Hematopoietic multipotent progenitor cell treated with erythropoietin and hydrocortisone succinate and interleukin-3 and kit ligand, for 8 days (in vitro differentiated cells): ENCODE data around the gene LMX1A.

ENCODE experiments used
- DNase-seq: peaks from one replicate; pipeline ENCODE4 v3.0.0-alpha.2; 2015

Gene LMX1A

DNA sequence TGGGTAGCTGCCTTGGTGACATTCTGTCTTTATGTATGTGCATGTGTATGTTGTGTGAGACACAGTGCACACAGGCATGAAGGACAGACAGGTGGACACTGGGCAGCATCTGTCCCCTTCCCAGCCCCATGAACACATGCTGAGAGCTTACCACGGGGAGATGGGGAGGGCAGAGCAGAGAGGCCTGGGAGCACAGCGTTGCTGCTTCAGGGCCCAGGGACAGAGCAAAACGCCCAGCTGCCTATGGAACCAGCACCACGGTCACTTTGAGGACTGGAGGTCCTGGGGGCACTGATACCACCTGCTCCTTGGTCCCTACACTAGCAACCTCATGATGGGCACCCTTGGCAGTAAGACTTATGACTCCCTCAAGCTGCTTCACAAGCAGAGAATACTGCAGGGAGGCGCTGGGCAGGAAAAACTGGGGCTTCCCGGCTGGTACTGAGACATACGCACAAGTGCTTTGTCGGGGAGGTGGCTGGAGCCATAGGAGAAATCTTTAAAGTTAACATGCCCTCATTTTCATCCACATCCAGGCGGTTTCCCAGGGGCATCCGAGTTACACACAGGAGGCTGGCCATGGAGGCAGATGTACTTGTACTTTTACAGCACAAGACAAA lies 40.3 kb downstream of the LMX1A start:
- DNase-seq: no peak

DNA sequence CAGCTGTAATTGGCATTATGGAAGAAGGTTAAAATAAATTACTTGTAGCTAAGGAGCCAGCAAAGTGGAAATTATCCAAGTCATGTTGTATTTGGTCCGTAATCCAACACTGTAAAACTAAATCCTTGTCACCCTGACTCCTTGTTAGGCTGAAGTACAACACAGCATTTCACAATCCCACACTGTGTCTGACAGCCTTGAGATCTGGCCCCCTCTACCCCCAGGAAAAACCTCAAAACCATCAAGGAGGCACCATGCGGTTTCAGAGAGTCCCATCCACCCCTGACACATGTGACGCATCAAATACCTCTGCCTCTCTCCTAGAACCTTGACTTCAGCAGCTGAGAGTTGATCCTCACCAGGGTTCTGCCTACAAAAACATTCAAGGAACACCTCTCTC lies 41.0 kb downstream of the LMX1A start:
- no peak for DNase-seq

DNA sequence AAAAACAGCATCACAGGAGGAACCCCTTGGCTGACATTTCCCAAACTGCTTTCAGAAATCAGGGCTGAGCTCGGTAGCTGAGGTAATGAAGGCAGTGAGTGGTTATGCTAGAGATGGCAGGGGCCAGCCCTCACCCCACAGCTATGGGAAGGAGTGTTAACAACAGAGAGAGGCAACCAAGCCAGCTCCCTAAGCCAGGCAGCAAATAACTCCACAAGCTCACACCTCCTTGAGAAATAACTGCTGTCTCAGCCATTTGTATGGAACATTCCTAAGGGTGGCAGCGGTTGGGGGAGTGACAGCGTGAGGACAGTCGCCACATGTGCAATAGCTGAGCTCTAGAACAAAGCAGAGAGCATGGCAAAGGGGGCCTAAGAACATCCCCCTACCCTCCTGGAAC lies 42.6 kb downstream of the LMX1A start:
- no peak for DNase-seq

DNA sequence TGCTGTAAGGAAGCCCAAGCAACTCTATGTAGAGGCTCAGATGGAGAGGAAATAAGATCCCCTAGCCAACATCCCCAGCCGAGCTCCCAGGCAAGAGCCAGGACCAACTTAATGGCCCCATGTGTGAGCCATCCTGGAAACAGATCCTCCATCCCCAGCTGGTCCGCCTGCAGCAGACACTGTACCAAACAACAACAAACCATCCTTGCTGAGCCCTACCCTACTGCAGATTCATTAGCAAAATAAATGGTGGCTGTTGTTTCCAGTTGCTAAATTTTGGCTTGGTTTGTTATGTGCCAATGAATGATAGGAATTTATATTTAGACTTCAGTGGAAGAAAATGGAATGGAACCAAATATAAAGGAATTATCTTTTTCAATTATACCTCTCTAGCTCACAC lies 43.9 kb downstream of the LMX1A start:
- no peak for DNase-seq

DNA sequence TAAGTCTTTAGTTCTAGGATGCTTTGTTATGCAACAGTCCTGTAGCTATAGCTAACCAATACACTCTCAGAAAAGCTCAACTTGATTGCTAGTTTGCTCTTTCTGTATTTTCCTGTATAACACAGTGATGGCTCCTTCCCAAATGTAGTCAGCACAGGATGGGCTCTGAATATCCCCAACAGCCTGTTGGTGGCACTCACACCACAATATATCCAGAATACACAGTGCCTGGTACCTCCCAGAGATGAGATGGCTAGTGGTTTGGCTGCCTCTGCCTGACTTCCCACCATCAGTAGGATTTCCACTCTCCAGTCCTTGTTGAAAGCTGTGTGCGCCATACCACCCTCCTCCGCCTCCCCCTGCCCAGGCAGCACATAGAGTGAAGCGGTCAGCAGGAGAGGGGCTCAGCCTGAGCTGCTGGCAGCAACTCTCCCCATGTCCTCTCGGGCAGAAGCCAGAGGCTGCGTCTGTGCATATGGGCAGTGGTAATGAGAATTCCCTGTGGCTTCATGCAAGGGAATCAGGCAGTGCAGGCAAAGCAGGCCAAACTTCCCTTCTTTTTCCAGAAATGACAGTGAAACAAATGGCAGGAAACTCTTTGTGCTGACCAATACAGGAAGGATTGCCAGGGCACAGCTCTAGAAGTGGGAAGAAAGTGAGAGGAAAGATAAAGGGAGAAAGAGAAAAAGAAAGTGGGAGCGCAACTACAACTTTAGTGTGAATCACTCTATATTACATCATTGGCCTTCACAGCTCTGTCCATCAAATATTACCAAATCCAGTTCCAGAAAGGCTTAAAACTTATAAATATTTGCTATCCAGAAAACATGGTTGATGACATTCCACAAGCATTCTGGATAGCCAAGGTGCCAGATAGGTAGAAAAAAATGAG lies 49.7 kb downstream of the LMX1A start:
- no peak for DNase-seq

DNA sequence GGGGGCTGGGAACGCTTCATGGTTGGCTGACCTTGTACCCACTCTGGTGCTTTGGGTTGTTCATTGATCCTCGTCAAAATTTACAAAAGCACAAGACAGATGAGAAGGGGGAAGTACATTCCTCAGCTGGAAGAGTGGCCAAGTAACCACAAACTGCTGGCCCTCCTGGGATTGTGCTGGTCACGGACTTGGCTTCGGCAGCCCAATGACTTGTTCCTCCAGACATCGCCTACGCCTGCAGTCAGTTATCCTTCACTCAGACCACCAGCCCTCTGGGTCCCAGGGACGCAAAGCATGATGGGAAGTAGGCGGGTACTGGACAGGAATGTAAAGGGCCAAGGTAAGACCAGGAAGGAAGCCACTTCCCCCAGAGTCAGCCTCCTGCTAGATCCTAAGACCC lies 53.1 kb downstream of the LMX1A start:
- DNase-seq: no peak

DNA sequence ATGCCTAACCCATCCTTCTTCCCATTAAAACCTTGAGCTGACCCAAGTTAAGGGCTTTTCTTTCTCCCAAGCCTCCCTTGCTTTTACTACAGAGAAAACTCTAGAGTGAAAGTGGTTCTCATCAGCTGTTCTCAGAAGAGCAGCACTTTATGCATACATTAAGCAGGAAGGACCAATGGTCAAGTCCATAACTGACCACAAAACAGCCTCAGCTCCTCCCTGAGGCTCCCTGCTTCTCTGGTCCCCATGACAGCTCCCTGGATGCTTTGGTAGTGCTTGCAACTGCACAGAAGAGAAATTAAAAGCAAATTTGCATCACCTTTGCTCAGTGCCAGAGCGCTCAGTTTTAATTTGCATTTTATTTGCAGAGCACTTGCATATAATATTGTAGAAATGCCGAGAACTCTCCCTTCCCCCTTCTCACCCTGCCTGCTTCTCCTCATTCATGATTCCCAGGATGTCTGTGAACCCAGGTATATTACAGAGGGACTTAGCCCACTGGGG lies 56.1 kb downstream of the LMX1A start:
- DNase-seq: no peak

DNA sequence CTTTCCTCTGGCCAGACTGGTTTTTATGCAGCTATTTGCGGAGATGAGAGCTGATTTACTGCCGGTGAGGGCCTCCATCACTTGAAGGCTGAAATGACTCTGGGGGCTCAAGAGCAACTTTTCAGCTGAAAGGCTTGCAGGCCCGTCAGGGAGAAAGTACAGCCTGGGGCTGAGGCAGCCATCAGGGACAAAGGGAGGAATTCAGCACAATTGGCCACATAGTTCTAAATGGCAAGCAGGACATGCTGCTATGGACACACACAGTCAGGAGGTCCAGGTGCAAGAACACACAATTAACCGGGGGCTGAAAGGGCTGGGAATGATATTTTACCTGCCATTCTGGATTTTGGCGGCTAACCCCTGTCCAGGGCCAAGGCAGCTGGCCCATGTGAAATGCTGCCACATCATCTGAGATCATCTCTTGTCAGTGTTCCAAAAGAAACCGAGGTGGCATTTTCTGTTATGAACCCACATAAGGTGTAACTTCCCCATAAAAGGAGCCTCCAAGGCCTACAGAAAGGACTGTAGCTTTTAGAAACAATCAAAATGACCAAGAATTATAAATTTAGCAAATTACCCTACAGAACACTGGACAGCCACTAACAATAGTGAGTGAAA lies 58.2 kb downstream of the LMX1A start:
- DNase-seq: no peak

DNA sequence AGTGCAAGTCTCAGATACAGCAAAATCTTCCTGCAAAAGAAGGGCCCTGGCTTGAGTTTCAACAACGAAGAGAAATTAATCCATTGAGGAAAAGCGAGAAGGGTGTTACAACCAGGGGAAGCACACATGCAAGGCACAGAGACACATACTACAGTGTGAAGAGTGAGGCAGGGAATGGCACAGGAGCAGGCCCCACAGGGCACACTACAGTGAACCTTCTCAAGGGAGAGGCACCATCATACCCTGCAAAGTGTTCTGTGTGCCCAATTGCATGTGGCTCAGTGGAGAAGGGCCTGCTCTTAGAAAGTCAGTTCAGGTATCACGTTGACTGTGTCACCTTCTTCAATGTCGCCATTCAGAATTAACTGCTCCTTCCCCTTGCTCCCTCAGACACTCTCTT lies 60.3 kb downstream of the LMX1A start:
- DNase-seq: no peak

DNA sequence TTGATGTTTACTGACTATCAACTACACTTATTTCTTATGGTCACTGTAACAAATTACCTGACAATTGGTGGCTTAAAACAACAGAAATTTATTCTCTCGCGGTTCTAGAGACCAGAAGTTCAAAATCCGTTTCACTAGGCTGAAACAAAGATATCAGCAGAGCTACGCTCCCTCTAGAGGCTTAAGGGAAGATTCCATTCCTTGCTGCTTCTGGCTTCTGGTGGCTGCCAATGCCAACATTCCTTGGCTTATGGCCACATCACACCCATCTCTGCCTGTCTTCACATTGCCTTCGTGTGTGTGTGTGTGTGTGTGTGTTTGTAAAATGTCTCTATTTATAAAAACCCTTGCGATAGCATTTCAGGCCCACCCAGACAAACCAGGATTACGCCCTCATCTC lies 66.4 kb downstream of the LMX1A start:
- peak; percentile 8 for DNase-seq

DNA sequence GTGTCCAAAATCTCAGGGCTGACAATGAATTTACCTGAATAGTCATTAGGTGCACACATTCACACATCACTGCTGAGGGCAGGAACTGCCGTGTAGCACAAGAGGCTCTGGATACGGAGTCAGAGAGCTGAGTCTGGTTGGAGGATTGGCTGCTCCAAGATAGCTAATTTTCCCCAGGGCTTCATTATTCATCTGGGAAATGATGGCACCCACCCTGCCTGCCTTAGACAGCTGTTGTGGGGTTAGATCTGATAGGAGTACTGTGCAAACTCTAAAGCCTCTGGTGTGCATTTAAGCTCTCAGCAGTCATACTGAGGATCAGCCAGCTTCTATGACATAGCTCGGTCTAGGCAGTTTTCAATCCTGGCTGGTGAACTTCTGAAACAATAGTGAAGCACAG lies 67.0 kb downstream of the LMX1A start:
- no peak for DNase-seq

DNA sequence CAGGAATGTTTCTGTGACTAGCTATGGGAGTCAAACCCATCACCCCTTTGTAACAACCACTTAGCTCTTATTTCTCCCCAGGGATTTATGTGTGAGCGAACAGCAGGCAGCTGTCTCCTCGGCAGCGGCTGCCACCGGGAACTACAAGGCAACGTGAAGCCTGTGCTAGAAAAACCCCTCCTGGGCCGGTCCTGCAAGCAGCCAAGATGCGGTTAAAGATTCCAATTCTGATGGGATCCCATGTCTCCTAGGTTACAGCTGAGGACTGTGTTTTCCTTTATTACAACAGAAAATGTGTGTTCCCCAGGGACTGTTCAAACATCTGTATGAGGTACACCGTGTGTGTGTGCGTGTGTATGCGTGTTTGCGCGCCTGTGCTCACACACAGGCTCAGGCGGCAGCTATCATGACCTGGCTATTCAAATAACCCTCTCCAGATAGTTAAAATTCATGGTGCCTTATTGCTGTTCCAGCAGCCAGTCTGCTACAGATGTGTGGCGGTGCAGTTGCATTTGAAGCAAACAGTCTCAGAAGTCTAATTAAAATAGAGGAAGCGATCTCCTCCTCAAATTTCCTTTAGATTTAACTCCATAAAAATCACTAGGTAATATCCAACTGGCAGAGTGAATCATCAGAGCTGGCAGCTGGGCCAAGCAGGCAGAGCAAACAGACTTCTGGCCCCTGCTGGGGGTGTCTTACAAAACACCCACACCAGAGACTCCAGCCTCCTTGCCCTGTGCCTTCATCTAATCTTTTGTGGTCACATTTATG lies 68.0 kb downstream of the LMX1A start:
- DNase-seq: no peak

DNA sequence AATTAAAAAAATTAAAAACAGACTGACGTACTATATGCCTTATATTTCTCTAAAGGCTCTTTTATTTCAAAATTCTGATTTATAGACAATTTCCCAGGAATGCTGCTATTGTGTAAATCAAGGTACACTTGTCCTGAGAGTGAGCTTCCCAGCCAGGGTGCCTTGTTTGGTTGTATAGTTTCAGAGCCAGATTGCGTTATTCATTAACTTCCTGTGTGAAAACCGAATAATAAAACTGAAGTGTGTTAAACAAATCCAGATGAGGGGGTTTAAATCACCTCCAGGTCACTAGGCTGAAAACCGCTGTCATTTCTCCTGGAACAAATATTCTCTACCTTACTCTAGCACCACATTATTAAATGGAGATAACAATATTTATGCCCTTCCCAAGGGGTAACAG lies 68.7 kb downstream of the LMX1A start:
- DNase-seq: no peak

DNA sequence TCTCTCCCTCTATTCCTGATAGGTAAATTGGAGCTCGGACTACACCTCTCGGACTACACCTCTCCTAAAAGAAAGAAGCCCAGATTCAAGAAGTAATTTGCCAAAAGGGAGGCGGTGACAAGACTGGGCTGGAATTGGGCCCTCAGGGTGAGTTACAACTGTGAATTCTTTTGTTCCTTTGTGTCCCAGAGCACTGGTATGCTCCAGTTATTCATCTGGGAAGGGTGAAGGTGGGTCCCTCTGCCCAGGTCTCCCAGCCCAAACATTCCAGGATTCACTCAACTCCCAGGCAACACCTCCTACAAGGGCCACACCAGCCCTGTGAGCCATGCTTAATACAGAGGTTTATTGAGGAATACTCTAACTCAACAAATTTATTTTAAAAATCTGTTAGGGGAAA lies 69.2 kb downstream of the LMX1A start:
- DNase-seq: no peak

DNA sequence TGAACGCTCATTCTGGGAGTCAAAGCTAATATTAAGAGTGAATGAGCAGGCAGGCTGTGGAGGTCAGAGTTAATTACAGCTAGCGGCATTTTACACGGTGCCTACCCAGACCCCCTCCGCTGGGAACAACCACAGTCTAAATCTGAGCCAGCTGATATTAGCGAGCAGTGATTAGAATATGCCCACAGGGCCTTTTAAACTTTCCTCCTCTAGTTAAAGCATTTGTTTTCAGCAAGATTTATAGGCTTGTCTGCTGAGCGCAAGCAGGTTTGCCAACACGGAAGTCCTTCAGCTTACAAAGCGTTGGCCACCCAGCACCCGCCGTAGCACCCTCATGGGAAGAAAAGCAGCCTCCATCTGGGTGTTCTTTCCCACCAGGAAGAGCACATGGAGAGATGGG lies 72.1 kb downstream of the LMX1A start:
- no peak for DNase-seq

DNA sequence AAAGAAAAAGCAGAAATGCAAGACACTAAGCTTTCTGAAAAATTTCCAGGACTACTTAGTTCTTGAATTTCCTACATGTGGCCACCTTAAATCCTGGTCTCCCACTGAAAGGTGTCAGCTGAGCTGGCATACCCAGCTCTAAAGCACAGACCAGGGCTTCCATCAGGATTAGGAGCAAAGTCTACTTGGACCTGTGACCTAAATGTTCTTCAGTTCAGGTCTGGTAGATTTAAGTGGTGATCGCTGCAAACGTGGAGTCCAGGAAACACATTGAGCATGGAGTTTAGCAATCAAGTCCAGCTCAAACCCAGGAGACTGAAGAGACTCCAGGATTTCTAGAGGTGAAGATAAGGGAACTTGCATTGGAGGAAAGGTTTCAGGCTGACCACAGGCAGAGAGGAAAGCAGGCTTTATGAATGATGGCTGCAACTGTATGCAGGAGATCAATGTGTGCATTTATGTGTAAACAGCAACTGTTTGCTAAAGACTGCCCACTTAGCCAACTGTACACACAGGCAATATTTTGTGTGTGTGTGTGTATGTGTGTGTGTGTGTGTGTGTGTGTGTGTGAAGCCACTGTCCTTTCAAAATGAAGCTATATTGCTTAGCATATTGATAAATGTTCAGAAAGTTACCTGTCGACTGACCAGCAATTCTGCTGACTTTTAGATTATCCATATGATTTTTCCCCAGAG lies 75.2 kb downstream of the LMX1A start:
- DNase-seq: no peak

DNA sequence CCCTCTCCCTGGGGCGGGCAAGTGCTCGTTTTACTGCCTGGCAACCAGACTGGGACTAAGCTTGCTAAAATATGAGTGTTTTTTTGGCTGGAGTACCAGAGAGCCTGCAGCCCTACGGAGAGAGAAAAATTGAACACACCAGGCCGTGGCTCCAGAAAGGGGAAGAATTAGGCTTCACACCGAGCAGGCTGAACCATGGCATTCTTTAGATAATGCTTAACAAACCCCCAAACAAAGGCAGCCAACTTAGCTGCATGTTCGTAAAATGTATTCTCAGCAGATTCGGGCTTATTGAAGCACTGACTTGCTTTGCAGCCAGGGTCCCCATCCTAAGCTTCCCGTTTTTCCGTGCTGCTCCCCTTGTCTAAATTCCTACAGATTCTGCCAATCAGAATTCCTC lies 76.6 kb downstream of the LMX1A start:
- no peak for DNase-seq

DNA sequence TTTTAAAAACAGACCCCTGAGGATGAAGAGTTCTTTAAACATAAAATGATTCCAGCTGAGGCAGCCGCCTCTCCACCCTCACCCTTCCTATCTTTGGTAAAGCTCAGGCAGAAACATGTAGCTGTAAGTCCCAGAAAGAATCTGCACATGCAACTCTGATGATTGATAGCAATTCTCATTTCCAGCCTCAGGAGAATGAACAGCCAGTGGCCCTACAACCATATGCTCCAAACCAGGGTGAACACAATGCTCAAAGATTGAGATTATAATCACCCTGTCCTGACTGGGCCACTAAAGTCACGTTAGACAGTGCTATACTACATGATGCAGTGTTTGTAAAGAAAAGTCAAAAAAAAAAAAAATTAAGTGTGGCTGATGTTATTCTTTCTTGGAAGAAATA lies 80.2 kb downstream of the LMX1A start:
- no peak for DNase-seq

DNA sequence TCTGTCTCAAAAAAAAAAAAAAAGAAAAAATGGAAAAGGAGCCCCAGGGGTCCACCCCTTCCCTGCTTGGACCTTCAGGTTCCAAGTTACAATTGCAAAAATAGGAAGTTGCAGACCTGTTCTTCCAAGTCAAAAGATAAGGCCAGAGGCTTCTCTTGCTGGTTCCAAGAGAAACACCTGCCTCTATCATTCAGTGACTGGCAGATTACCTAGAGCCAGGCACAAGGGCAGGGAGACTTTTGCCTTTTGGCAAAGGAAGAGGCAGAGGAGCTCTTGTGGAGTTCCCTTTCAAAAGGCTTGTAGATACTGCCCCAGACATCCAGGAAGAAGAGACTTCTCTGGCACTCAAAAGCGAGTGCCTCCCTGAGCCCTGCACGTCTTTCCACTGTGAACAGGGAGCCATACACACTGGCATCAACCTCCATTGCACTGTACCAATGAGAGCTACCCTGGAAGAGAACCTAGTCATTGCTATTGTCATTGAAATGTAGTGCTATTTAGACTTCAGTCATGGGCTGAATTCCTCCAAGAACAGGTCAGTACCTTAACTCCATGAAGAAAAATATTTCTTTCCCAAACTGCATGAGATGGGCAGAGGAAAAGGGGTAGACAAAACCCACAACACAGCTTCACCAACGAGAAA lies 91.2 kb downstream of the LMX1A start:
- DNase-seq: no peak

DNA sequence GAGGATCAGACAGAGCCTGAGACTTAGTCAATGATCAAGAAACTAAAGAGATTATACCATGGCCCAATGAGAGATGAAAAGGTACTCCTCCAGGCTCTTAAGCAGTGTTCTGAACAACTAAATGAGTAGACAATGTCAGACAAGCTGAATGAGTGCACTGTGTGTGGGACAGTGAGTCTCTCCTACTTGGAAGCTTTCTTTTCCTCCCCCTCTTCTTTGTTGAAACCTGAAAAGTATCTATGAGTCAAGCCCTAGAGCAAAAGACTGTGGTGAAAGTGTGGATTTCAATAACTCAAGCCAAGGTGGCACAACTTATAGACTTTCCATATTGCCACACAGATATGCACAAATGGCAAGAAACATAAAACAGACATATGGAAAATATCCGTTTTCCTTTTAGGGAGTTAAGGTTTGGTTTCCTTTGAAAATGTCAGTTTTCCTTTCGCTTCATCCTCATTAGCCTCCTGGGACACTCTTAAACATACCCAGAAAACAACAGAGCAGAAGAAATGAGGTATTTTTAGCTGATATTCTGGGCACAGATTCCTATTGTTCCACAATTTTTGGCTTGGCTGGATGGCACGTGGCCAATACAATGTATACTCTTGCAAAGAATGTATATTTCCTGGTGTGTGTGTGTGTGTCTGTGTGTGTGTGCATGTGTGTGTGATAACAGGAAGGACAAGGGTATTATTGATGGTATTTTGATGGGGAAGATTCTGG lies 96.6 kb downstream of the LMX1A start:
- DNase-seq: no peak

DNA sequence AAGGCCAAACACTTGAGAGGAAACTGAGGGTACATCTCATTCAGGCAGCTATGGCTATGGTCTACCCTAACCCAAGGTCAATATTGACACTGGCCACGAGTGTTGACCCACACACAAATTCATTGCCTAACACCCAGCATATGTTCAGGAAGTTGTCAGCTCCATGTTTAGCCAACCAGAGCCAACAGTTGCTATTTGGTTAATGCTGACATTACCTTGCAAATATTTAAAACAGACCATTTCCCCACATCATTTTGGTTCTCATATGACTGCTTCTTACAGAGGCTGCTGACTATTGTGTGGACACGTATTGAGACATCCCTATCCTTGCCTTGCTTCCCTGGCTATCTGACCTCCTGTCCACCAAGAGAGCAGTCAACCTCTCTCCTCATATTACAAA lies 97.3 kb downstream of the LMX1A start:
- DNase-seq: no peak
